ENCODE results near the gene MYH9.

MYH9 gene

DNA sequence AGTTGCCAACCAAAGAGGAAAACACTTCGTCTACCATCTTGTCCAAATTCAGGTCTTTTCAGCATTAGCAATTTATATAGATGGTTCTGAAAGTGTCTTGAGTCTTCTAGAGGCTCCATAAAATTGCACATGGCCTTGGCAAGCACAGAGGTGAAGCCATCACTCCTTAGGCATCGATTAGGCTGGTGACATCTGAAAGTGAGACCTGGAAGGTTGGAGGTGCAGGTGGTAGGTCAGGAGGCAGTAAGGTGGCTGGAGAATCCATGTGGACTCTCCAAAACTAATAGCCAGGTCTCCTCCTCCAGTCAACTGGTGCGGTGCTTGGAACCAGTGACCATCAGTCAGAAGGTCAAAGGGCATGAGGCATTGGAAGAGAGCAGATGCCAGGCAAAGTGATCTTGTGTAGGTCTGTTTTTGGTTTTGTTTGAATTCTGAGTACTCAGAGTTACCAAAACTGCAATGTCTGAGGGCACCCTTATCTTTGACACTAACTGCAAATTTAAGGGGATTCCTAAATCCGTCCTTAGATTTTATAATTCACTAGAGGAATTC lies 141.9 kb downstream of the MYH9 start:
- no peak for DNase-seq (ENCODE audit: low read depth)

DNA sequence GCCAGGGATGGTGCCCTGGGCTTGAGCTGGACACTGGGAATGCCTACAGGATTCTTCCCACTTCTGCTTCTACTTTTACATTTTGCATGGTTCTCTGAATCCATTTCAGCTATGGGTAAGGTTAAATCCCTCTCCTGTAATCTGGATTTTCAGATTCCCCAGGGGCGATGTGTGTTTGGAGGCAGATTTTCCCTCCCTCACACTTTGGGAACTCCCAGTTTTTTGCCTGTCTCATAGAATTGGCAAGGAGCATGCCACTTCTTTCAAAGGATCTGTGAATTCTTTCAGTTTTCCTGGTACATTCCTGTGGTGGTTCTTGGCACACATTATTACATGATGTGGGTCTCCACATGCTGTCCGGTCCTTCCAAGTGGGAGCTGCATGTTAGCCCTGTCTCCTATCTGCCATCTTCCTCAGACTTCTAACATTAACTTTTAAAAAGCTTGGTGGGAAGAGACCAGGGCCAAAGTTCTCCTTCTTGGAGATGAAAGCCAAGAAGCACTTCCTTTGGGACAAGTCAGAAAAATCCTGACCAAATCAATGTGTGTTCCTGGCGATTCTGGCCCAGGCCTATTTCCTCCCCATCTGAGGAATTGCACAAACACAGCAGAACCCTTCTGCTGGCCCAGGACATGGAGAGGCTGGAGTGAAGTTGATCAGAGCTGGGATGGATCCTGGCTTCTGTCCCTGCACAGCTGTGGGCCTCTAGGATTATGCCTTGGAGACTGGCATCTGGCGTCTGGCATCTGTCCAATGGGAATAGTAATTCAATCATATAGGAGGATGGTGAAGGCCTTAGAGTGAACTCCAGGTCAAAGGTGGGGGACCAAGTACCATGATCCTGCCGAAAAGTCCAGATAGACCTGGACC lies 143.0 kb downstream of the MYH9 start:
- DNase-seq (ENCODE audit: low read depth), result no peak

DNA sequence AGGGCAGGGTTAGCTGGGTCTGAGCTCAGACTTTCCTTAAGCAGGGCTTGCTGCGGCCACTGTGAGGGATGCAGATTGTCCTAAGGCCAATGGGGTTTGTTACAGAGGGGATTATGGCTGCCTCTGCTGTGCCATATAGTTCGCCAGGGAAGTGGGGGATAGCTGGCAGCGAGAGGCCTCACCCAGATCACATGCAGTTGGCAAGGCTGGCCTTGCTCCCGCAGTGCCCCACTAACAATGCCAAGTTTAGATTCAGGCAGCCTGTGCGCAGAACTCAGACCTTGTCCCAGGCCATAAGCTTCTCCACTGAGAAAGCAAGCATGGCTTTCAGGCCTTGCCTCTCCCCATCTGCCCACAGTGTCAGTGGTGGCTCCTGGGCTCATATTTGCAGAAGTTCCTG lies 143.8 kb downstream of the MYH9 start:
- no peak for DNase-seq (ENCODE audit: low read depth)

DNA sequence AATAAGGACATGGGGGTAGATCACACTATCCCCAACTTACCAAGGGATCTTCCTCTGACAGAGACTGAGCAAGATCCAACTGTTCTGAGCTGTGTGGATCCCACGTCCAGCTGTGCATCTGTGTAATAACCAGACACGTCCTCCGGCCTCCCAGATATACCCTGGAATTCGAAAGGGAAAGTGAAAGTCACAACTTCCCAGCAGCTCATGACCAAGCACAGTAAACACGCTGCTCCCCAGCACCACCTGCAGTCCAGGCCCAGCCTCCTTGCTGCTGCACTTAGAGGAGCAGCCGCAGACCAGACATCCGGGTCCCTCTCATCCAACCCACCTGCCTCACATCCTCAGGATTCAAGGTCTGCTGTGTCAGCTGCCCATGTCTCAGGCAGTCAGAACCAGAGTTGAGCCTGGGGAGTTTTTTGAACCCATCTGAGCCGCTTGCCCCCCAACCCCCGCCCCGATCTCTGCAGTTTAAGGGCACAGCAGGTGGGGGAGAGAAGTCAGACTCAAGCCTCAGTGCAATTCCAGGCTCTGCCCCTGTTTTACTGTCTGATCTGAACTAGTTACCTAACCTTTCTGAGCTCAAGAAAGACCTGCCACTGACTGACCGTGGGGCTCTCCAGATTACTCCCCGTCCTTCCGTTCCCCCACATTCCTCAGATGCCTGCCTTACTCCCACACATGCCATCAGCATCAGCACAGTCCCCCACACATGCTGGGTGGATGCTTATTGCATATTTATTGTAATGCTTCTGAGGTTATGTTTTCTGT lies 148.2 kb downstream of the MYH9 start, which contains the start of gene APOL2:
TSS of gene APOL2 (minus strand) at position 127 of the 771 bp plus-strand sequence. CDS start 6,365 bp downstream, outside the sequence.
- peak; percentile 70 for DNase-seq (ENCODE audit: low read depth)

DNA sequence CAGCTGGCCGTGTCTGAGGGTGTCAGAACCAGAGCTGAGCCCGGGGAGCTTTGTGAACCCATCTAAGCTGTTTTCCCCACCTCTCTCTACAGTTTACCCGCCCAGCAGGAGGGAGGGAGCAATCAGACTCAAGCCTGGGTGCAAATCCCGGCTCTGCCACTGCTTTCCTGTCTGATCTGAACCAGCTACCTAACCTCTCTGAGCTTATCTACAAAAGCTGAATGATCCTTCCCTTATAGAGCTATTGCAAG lies 148.7 kb downstream of the MYH9 start:
- no peak for DNase-seq (ENCODE audit: low read depth)

DNA sequence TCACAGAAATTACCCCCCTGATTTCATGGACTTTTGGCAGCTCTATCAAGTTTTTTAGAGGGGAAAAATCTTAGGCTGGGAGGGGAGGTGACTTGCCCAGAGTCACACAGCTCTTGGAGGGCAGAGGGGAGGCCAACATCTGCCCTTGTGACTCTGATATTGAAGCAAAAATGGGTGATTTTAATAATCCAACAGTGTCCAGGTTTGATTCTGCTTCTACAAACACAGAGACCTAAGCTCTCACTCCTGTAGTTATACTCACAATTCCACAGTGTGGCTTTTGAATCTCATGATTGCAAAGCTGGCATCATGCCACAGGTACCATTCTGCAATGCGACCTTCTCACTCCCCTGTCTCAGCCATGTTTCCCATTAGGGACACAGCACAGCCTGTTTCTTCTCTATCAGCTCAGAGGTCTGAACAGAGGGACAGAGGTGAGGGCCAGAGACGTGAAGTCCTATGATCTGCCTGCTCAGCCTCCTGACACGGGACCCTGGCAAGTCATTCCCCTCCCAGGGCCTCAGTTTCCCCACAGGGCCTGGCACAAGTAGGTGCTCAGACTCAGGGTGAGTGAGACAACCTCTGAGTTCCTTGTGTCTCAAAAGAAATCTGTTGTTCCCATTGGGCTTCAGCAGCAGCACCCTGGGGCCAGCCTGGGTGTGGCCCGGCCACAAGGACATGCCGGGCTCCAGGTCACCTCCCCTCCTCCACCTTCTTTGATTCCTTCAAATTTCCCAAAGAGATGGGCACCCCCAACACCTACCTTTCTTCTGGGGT lies 149.2 kb downstream of the MYH9 start:
- DNase-seq (ENCODE audit: low read depth), result no peak

DNA sequence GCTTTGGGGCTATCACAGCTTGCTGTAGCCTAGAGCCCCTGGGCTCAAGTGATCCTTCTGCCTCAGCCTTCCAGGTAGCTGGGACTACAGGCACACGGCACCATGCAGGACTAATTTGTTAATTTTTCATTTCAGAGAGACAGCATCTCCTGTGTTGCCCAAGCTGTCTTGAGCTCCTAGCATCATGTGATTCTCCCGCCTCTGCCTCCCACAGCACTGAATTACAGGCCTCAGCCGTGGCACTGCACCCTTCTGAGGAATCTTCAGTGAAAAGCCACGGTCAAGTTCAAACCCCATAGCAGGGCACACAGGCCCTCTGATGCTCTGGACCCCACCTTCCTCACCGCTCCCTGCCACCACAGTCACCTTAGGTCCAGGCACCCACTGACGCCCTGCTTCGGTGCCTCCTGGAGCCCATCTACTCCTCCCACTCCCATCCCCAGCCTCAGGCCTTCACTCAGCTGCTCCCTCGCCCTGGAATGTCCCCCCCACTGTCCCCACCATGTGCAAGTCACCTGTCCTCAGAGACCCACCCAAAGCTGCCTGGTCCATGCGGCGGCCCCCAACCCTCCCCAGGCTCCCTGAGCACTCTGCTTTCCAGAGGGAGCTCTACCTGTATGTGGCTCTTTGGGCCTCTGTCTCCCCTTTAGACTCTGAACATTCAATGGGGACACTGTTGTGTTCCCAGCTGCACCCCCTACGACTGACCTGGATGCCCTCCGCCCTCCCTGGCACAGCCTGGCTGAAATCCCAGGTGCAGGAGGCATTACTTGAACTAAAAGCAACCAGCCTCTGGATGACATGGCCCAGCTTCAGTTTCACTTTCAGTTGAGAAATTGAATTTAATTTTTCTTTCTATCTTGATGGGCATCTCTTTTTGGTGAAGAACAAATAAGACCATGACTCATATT lies 150.1 kb downstream of the MYH9 start:
- DNase-seq (ENCODE audit: low read depth), result no peak

DNA sequence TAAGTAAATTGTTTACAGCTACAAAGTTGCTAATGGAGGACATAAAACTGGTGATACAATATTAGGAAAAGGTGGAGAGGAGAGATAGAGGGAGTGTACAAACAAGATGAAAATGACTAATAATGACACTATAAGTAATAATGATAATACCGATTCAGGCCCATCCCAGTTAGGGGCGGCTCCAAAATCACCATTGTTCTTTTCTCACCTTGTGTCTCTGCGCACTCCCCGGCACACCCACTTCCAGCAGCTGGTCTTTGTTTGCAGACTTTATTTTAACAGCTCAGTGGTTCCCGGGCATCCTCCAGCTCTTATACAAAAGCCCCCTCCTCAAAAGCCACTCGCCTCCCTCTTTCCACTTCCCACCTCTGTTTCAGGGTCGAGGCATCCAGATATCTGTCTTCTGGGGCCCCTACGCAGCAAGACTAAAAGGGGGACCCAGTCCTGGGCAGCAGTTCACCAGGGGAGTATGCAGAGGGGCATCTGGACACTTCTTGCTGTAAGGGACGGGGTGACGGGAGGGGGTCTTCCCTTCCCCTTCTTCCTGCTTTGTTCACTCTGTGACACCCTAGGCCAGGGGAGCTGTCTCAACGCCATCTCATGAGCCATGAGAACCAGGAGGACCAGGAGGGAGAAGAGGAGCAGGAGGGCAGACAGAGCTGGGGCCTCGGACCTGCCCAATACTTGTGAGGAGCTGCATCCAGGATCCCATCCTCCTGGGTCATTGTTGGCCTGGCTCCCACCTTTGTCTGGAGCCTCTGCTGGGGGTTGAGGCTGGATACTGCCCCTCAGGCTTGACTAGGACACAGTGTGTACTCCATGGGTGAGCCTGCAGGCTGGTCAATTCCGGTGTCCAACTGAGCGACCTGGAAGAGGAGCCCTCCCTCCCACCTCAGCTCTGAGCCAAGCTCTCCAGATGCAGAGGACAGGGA lies 151.1 kb downstream of the MYH9 start:
- DNase-seq (ENCODE audit: low read depth), result no peak

DNA sequence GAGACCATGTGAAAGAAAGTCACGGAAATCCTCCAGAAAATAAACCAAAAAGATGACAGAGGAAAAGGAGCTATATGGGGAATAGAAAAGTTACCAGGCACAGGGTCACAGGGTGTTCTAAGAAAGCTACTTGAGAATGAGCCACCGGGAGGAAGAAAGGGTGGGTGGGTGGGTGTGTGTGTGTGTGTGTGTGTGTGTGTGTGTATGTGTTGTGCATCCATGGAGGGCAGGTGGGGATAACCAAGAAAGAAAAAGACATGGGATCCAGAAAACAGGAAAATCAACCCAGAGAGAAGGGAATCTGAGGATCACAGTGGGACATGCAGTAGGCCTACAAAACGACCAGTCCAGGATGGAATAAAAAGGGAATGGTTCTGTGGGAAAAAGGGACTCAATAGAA lies 152.2 kb downstream of the MYH9 start:
- DNase-seq (ENCODE audit: low read depth), result no peak

DNA sequence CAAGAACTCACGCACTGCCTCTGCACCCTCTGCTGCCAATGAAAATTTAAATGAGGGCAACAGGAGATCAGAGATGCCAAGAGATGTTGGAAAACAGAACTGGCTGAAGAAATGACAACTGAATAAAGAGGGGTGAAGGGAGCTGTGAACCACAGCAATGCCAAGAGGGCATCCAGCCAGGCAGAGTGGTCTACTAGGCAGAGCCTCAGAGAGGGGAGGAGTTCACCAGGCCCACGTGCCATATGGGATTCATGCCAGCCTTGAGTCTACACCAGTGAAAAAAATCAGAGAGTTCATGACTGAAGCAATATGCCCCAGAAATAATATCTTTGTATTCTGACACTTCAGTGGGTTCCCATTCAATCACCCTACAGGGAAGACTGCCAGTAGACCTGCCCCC lies 152.8 kb downstream of the MYH9 start:
- no peak for DNase-seq (ENCODE audit: low read depth)

DNA sequence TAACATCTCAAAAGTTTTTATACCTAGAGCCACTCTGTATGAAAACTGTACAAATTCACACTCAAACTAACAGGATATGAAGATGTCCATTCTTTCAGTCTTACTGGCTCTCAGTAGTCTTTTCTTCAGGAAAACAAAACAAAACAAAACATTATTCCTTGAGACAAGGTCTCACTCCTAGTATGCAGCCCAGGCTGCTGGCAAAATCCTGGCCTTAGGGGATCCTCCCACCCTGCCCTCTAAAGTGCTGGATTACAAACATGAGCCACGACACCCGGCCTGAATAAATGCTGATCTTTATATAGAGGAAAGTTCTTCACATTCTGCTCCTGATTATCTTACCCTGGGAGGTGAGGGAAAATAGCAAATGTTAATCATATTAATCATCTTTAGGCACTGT lies 153.6 kb downstream of the MYH9 start:
- no peak for DNase-seq (ENCODE audit: low read depth)

DNA sequence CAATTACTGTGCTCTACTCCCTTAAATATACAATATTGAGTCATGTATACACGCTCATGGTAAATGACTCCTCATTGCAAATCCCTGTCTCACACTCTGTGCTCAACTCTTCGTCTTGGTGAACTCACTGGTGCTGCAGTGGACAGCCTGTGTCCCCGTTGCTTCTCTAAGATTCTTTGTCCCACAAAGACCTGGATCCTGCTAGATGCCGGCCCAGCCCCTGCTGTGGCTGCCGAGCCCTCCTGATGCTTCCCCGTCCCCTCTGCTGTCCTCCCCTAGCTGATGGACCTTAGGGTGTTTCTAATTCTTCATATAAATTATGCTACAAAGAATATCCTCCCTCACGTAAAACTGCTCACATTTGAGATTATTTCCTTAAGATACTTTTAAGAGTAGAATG lies 154.0 kb downstream of the MYH9 start:
- no peak for DNase-seq (ENCODE audit: low read depth)

DNA sequence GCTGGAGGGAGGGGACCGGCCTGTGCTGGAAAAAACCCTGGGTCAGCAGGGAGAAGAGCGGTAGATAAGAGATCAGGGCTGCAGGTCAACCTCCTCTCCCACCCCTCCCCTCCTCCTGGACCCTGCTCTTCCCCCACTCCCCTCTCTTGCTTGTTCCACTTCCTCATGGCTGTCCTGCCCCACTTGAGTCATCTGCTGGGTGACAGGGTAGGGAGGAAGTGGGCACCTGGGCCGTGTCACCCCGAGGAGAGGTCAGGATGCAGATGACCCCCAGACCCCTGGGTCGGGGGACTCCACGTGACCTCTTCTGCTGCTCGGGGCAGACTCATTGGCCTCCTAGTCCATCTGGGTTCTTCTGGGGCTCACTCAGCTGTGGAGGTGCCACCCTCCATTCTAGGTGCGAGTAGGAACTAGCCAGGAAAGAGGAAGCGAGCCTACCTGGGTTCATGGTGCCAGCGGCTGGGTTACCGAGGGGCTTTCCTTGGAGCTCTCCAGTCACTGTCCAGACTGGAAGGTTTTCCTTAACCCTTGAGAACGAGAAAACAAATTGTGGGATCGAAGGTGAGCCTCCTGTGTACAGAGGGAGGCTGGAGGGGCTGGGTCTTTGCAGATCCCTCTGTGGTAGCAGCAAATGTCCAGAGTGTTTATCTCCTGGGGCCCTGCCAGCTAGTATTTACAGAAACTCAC lies 154.9 kb downstream of the MYH9 start:
- no peak for DNase-seq (ENCODE audit: low read depth)
